IPS-NIHi7 (cell line): ENCODE measurements around the gene CRTC3.
"Not testable (repeated sequence)": the region's sequence is repeated elsewhere in the genome, so short reads cannot be mapped to it uniquely, and the experiment has no call there.

Source experiments
- DNase-seq: peaks from one replicate; pipeline ENCODE4 v3.0.0; 2012; ENCODE audit warnings: mixed read lengths; ENCODE audit errors: extremely low spot score

CRTC3 gene

DNA sequence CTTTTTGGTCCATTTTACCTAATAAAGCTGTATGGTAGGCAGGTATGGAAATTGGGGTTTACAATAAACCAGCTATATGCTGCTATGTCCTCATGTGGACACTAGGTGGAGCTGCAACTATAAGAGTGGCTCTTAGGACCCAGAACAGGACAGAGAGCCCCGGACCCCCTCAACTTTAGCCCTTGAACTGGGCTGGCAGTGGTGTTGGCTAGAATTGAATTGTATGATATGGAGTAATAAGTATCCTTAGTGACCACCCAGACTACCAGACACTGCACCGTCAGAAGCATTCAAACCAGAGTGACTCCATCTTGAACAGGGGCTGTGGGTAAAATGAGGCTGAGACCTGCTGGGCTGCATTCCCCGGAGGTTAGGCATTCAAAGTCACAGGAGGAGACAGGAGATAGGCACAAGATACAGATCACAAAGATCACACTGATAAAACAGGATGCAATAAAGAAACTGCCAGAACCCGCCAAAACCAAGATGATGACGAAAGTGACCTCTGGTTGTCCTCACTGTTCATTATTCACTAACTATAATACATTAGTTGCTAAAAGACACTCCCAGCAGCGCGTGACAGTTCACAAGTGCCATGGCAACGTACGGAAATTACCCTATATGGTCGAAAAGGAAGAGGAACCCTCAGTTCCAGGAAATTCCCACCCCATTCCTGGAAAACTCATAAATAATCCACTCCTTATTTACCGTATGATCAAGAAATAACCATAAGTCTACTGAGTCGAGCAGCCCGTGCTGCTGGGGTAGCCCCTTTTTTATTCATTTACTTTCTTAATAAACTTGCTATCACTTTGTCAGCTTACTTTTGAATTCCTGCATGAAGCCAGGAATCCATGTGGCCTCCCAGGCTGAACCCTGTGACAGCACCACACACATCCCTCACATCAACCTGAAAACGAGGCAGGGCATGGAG, 118.7 kb downstream of the CRTC3 start:
- peak; percentile 81 for DNase-seq

GRCh38 chr15:90650117-90650955, 120.6 kb downstream of the CRTC3 start:
- no peak for DNase-seq

GRCh38 chr15:90650956-90651689, 121.4 kb downstream of the CRTC3 start:
- no peak for DNase-seq

- DNase-seq: no peak
Measured at GRCh38 chr15:90654233-90655136, 124.8 kb downstream of the CRTC3 start.

GRCh38 chr15:90657520-90658172, 127.9 kb downstream of the CRTC3 start:
- not testable (repeated sequence) for DNase-seq

DNA sequence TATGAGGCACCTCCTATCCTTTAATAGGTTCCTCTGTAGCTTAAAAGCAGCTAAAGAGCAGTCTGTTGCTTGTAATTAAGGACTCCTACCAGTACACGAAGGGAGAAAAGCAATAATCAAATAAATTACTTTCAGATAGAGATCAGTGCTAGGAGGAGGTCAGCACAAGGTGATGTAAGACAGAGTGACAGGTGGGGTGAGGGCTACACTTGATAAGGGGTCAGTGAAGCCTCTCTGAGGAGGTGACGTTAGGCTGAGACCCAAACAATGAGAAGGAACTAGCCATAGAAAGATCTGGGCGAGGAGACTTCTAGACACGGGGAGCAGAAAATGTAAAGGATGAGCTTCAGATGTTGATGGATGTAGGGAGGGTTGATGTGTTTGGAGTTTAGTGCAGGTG, 129.8 kb downstream of the CRTC3 start:
- DNase-seq: no peak

DNA sequence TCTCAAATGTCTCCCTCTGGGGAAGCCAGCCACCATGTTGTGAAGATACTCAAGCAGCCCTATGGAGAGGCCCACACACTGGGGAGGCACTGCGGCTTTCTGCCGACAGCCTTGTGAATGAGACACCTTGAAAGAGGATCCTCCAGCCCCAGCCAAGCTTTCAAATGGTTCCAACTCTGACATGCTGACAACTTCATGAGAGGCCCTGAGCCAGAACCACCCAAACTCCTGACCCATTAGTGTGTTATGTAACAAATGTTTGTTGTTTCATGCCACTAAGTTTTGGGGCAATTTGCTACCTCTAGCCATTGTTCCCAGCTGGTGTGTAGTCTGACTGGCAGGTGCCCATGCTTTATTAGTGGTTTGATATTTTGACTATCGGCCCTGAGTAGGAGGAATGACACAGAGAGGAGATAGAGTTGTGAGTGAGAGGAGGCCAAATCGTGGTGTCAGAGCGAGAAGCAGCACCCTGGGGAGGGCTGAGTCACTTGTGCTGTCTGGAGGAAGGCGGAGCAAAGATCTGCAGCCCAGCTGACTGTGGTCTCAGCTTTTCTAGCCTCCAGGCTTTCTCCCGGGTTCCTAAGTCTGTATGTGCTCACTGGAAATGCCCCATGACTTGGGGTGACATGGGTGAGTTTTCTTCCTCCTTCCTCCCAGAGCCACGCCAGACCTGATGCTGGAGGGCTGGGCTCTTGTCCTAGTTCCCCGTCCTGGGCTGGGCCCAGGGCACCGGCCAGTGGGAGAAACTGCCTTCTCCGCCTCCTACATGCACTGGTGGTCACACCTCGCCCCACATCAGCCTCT, 130.7 kb downstream of the CRTC3 start:
- peak; percentile 72 for DNase-seq

GRCh38 chr15:90660999-90661330, 131.2 kb downstream of the CRTC3 start:
- not testable (repeated sequence) for DNase-seq

DNA sequence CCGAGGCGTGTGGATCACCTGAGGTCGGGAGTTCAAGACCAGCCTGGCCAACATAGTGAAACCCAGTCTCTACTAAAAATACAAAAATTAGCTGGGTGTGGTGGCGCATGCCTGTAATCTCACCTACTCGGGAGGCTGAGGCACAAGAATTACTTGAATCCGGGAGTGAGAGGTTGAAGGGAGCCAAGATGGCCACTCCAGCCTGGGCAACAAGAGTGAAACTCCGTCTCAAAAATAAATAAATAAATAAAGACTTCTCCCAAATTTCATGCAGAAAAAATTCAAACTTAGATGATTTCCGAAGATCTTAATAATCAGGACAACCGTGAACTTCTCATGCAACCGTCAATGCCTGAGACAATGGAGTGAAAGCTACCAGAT, 134.3 kb downstream of the CRTC3 start:
- DNase-seq: not testable (repeated sequence)

DNA sequence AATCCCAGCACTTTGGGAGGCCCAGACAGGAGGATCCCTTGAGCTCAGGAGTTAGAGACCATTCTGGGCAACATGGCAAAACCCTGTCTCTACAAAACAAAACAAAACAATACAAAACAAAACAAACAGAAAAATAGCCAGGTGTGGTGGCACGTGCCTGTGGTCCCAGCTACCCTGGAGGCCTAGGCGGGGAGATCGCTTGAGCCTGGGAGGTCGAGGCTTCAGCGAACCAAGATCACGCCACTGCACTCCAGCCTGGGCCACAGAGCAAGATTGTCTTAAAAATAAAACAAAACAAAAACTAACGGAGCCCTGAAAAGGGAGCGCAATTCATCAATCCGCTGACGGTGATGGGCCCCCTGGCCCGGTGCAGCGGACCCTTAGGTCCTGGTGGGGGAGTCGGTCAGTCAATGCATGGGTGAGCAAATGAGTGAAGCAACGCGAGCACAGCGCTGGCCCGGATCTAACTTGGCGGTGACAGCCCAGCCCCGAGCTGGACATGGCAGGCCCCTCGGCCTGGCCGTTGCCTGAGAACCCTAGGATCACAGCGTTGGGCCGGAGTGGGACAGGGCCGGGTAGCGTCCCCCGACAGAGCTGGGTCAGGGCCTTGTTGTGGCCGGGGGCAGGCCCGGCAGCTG, 135.0 kb downstream of the CRTC3 start:
- no peak for DNase-seq

DNA sequence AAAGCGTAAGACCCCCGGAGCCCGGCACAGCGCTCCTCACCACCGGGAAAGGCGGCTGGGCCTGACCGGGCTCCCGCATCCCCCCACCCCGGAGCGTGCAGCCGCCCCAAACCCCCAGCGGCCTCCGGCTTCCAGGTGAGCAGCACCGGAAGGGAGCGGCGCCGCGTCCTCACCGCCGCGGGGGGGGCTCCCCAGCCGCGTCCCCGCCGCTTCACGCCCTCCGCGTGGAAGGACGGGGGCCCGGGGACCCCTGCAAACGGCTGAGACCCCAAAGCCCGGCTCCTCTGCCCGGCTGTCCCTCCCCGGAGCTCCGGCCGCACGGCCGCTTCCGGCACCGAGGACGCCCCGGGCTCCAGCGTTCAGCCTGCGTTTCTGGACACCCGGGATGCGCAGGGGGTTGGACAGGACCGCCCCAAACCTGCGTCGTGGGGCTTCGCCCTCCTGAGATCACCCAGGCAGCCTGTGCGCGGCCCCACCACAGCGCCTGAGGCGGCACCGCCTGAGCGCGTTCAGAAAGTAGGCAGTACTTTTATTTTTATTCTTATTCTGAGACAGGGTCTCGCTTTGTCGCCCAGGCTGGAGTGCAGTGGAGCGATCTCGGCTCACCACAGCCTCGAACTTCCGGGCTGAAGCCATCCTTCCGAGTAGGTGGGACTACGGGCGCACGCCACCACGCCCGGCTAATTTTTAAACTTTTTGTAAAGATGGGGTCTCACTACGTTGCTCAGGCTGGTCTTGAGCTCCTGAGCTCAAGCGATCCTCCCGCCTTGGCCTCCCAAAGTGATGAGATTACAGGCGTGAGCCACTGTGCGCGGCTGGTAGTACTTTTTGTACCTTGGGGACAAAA, 135.8 kb downstream of the CRTC3 start:
- peak; percentile 68 for DNase-seq

- DNase-seq: no peak
Measured at GRCh38 chr15:90666135-90666909, 136.6 kb downstream of the CRTC3 start.

DNA sequence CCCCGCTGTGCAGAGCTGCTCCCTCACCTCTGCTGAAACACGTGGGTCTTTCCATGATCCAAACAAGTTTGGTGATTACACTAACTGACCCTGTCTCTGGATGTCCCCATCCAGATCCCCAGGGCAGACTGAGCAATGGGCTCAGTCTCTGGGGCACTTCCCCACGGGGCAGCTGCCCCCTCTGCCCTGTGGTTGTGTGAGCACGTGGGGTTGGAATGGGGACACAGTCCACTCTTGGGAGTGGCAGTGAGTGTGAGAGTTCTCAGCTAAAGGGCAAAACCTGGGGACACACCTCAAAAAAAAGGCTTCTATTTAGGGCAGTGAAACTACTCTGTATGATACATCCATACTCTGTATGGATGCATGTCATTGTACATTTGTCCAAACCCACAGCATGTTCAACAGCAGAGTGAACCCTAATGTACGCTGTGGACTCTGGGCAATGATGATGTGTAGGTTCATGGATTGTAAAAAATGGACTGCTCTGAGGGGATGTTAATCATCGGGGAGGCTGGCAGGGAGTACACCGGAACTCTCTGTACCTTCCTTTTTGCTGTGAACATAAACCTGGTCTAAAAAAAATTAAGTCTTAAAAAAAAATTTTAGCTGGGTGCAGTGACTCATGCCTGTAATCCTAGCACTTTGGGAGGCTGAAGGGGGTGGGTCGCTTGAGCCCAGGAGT, 137.5 kb downstream of the CRTC3 start:
- DNase-seq: no peak

- not testable (repeated sequence) for DNase-seq
Measured at GRCh38 chr15:90667755-90668345, 138.1 kb downstream of the CRTC3 start.

DNA sequence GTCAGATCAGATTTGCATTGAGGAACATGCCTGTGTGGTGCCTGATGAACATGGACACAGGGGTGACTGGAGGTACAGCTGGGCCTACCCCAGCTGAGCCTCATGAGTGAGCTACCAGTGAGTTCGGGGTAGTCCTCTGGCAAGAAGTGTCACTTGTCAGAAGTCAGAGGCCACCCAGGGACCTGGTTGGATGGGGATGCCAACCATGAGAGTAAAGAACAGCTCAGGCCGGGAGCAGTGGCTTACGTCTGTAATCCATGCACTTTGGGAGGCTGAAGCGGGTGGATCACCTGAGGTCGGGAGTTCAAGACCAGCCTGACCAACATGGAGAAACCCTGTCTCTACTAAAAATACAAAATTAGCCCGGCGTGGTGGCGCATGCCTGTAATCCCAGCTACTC, 140.9 kb downstream of the CRTC3 start:
- not testable (repeated sequence) for DNase-seq

DNA sequence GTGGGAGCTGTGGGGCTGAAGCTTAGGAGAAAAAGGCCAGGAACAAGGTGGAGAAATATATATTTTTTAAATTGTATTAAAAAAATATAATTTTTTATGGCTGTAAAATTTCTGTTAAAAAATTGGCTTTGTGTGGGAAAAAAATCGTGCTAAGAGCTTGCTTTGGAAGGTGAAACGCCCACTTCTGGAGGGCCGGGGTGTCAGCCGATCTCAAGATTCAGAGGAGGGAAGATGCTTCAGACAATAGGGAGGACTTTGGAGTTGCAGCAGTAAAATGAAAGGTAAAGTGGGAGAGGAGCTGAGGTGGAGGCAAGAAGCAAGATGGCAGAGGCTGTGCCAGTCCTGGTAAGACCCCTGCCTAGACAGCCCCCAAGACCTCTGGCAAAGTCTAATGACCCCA, 141.5 kb downstream of the CRTC3 start:
- no peak for DNase-seq
